Heart left ventricle (tissue), 16 donors: Measurements from ENCODE around the gene CXXC5. TPM values are rescaled to one million over a fixed set of nuclear protein-coding genes. Genes with fewer than 3 reads are reported as not detected.
A peak's percentile ranks its signal among the peaks of the same experiment; 100 is the strongest.

Experiments used
- ATAC-seq, 4 donors: fragments of 200-7000 bp; cut with Tn5 transposase; one replicate each; pipeline ENCODE4 v1.9.1; 2020 to 2022; ENCODE audit warnings: moderate library complexity in 4 of 4, mild to moderate bottlenecking in 3 of 4, moderate number of reproducible peaks in 1 of 4
- DNase-seq, 5 donors: peaks; one replicate each; pipeline ENCODE4 v3.0.0-alpha.2; 2020
- H3K27ac ChIP-seq, 12 donors: fragments of 200-600 bp; sonication (generic) in 4 of 12; one replicate each; pipeline versions ENCODE4 v1.5.0 to v1.8.0; 2016 to 2022; ENCODE audit warnings: mild to moderate bottlenecking in 2 of 12
- H3K27me3 ChIP-seq, 9 donors: fragments of 200-600 bp; sonication (generic) in 2 of 9; one replicate each; pipeline versions ENCODE4 v1.5.1 to v1.8.0; 2016 to 2022; ENCODE audit warnings: mild to moderate bottlenecking in 3 of 9
- H3K36me3 ChIP-seq, 9 donors: fragments of 200-600 bp; sonication (generic) in 2 of 9; one replicate each; pipeline versions ENCODE4 v1.5.0 to v1.8.0; 2018 to 2022; ENCODE audit warnings: mild to moderate bottlenecking in 2 of 9
- H3K4me1 ChIP-seq, 12 donors: fragments of 200-600 bp; sonication (generic) in 4 of 12; one replicate each; pipeline versions ENCODE4 v1.5.0 to v1.8.0; 2016 to 2022; ENCODE audit warnings: mild to moderate bottlenecking in 3 of 12
- H3K4me3 ChIP-seq, 12 donors: fragments of 200-600 bp; sonication (generic) in 4 of 12; one replicate each; pipeline versions ENCODE4 v1.5.0 to v1.8.0; 2017 to 2022; ENCODE audit warnings: mild to moderate bottlenecking in 9 of 12, moderate library complexity in 4 of 12
- H3K9me3 ChIP-seq, 12 donors: fragments of 200-600 bp; sonication (generic) in 4 of 12; one replicate each; pipeline versions ENCODE4 v1.5.0 to v1.8.0; 2016 to 2022; ENCODE audit warnings: mild to moderate bottlenecking in 1 of 12
- POLR2A ChIP-seq, 2 donors: fragments of 450-650 bp; IDR thresholded peaks; one replicate each; pipeline ENCODE4 v1.6.1; 2017; ENCODE audit warnings: antibody characterized with exemption in 2 of 2, mild to moderate bottlenecking in 2 of 2, moderate library complexity in 2 of 2
- WGBS, 4 donors: extraction: QIAGEN DNeasy Blood & Tissue Kit in 2 of 4; methylation state at CpG; one replicate each; pipeline versions ENCODE4 v1.1.5 to v1.1.7; 2013 to 2018; 5-methylcytosine and 5-hydroxymethylcytosine counted together
- intact Hi-C, 10 donors: fragments of 100-400 bp; cut with DNase I; formaldehyde crosslinking; loops; one replicate each; pipeline versions ENCODE4 v1.11.1 to v1.14.2; 2022
- polyA plus RNA-seq, 2 donors: library from polyadenylated mRNA; stranded (reverse); fragments of 200-250 nt; gene quantifications; one replicate each; pipeline ENCODE4 v1.2.3, GENCODE V29; 2013
- total RNA-seq, 9 donors: library from RNA; depleted of rRNA in 2 of 9; stranded (reverse); fragments of >200 nt in 2 of 9; fragmentation: NEBNext Ultra II Directional in 3 of 9; extraction: Animal tissue kit (Norgen Biotek cat#: 25700) in 3 of 9; gene quantifications; one replicate each; pipeline versions ENCODE4 v1.1.0 to v1.2.4, GENCODE V29; 2016 to 2023
- TF ChIP-seq, protein P1 (sequence below), 12 donors: fragments of 200-600 bp; sonication (generic) in 4 of 12; IDR thresholded peaks; one replicate each; pipeline versions ENCODE4 v1.5.0 to v1.8.0; 2018 to 2022; ENCODE audit warnings: antibody characterized with exemption in 12 of 12, mild to moderate bottlenecking in 5 of 12
- donor health status: ischemic (EF 13 %, LVEDD 7.1; RV severe dilation, severe dysfunction).
- donor health status: healthy with polysubstance abuse.
- donor health status: DM: no; HTN: yes; CAD: no.
- donor health status: DM: no; HTN: no; CAD: no.
- donor health status: ischemic (EF 25% LVEDD 6.9; RV normal size, moderate dysfunction).
- donor health status: ischemic (EF 25% LVEDD 5.7; RV mildly dilated, moderate dysfunction).
- donor health status: healthy.
- donor health status: DM: yes; HTN: yes; CAD: no.
- donor health status: ischemic (EF 35%, LVEDD 5.7; RV mildly dilated, moderate dysfunction).
- donor health status: nonischemic (EF 11% LVEDD 7.7; RV severe dilation, severe dysfunction).
- donor health status: DM: yes; HTN: yes; CAD: no.
- donor health status: PGD.
- donor health status: ischemic (EF 29% LVEDD 5.4; RV normal size, mild dysfunction).
- donor health status: nonischemic (EF 23%, LVEDD 6.1; RV moderate dilation, normal function).

CXXC5 gene
- total and polyA plus RNA-seq, 11 donors = 29.8 to 74.6 (median 36.3) TPM

DNA sequence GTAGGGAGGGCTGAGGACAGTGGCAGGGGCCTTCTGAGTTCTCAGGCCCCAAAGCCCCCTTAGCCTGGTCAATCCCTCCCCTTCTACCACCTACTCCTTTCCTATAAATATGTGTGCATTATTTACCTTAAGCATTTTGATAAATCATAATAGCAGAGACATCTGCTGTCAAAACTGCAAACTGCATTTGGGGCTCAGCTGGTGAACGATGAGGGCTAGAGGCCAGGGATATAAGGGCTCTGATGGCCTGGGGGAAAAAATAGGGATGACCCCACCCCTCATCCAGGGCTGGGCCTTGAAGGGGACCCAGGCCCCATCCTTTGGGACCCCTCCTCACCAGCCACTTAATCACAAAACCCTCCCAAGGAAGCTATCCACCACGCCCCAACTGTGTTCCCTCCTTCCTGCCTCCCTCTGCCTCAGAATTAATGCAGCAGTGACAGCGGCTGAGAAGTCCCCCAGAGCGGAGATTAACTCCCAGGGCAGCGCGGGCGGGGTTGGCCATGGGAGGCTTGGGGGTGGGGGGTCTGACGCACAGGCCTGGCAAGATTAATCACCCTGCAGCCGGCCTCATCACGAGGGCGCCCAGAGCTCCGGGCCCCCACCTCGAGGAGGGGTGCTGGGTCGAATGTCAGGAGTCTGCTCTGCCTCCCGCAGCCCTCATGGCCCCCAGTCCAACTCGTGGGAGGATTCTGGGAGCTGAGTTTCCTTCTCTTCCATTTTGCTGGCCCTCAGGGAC is 42.1 kb downstream of the CXXC5 start:
- H3K9me3 ChIP-seq = no peaks in the 10 kb centered on the region
- no peaks in the 10 kb centered on the region for H3K27me3 ChIP-seq
- DNase-seq (peak in 2 of 5 donors; percentile 49 to 56), ATAC-seq (peak in 3 of 4 donors; percentile 1 to 40 (median 18))
- TF ChIP-seq POLR2A (IDR thresholded peaks at IDR 0.05) = no peak
- TF ChIP-seq, protein P1, sequence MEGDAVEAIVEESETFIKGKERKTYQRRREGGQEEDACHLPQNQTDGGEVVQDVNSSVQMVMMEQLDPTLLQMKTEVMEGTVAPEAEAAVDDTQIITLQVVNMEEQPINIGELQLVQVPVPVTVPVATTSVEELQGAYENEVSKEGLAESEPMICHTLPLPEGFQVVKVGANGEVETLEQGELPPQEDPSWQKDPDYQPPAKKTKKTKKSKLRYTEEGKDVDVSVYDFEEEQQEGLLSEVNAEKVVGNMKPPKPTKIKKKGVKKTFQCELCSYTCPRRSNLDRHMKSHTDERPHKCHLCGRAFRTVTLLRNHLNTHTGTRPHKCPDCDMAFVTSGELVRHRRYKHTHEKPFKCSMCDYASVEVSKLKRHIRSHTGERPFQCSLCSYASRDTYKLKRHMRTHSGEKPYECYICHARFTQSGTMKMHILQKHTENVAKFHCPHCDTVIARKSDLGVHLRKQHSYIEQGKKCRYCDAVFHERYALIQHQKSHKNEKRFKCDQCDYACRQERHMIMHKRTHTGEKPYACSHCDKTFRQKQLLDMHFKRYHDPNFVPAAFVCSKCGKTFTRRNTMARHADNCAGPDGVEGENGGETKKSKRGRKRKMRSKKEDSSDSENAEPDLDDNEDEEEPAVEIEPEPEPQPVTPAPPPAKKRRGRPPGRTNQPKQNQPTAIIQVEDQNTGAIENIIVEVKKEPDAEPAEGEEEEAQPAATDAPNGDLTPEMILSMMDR (IDR thresholded peaks at IDR 0.05) = peak; percentile 13 to 74 (median 62)
- H3K36me3 ChIP-seq = no peaks in the 10 kb centered on the region
- H3K4me1 ChIP-seq = peaks cover 0 to 76% (median 42%) of the 10 kb centered on the region in 12 donors
- peak overlapping the region in 8 of 12 donors; percentile 16 to 64 (median 31) for H3K27ac ChIP-seq
- H3K4me3 ChIP-seq = no peak overlapping the region
- intact Hi-C loops = loop anchor here in 9 of 10 donors (1.0 to 10.0 kb wide), 9 partner anchors 53 to 77 kb away; no protein-coding TSS in a partner anchor
- 0 to 14% (median 6%) methylated on average over 7 to 16 of the region's 16 CpGs for WGBS, 4 donors

DNA sequence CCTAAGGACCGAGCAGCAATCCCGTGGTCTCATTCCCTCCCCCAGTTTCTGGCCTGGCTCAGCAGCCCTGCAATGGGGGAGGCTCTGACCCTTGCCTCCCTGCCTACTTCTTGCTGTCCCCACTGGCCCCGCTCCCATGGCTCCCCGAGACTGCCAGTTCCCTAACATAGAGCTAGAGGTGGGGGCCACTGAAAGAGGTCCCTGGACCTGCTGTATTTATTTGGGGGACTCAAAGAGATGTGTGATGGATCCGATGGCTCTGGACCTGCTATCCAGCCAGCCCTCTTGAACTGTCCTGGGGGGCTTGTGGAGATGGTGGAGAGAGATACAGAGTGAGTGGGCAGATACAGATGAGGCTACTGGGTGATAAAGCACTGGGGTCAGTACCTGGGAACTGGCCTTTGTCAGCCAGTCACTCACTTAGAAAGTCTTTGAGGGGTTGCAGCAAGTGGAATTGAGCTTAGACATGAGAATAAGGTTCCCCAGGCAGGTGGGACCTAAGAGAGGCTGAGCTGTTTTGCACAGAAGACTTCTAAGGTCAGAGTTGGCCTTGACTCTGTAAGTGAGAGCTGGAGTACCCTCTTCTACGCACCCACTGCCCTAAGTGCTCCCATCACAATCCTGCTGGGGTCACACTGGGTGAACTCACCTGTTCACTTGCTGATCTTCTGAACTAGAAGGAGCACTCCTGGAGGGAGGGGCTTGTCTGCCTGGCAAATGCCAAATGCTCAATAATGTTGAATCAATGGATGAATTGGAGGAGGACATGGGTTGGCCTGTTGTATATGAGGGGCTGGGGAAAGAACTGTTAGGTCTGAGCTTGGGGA is 42.9 kb downstream of the CXXC5 start:
- WGBS, 4 donors = 59 to 70% (median 62%) methylated on average over 5 to 6 of the region's 6 CpGs
- Histone ChIP-seq H3K27me3 (no peaks in the 10 kb centered on the region), H3K4me3 (no peak overlapping the region), H3K36me3 (no peaks in the 10 kb centered on the region), H3K27ac (peak overlapping the region in 4 of 12 donors; percentile 3 to 64 (median 30)), H3K9me3 (no peaks in the 10 kb centered on the region), H3K4me1 (peaks cover 0 to 69% (median 39%) of the 10 kb centered on the region in 12 donors)
- intact Hi-C loops = loop anchor here in 9 of 10 donors (1.0 to 10.0 kb wide), 9 partner anchors 54 to 76 kb away; no protein-coding TSS in a partner anchor
- ATAC-seq (no peak), DNase-seq (no peak)
- TF ChIP-seq, protein P1 (IDR thresholded peaks at IDR 0.05) = no peak
- TF ChIP-seq POLR2A (IDR thresholded peaks at IDR 0.05) = no peak

- TF ChIP-seq, protein P1 (IDR thresholded peaks at IDR 0.05) = no peak
- TF ChIP-seq POLR2A (IDR thresholded peaks at IDR 0.05) = no peak
- H3K9me3 ChIP-seq = no peaks in the 10 kb centered on the region
- H3K27ac ChIP-seq = peak overlapping the region in 2 of 12 donors; percentile 11 to 13
These were observed 44.0 kb downstream of the CXXC5 start for GRCh38 chr5:139692148-139692547.

More at GRCh38 chr5:139692148-139692547, 44.0 kb downstream of the CXXC5 start:
- no peaks in the 10 kb centered on the region for H3K36me3 ChIP-seq
- DNase-seq (no peak), ATAC-seq (no peak)
- peaks cover 0 to 6% (median 0%) of the 10 kb centered on the region in 9 donors for H3K27me3 ChIP-seq
- peaks cover 0 to 68% (median 50%) of the 10 kb centered on the region in 12 donors for H3K4me1 ChIP-seq
- intact Hi-C loops = loop anchor here in 4 of 10 donors (5.0 to 10.0 kb wide), 4 partner anchors 60 to 75 kb away; no protein-coding TSS in a partner anchor
- 87 to 95% (median 91%) methylated on average over 6 of the region's 6 CpGs for WGBS, 4 donors
- H3K4me3 ChIP-seq = no peak overlapping the region
